Upper lobe of left lung (tissue), 6 donors: ENCODE data around the gene DZIP1. TPM values are rescaled to one million over a fixed set of nuclear protein-coding genes. Genes with fewer than 3 reads are reported as not detected.
A peak's percentile ranks its signal among the peaks of the same experiment; 100 is the strongest.
"Not testable (repeated sequence)": the region's sequence is repeated elsewhere in the genome, so short reads cannot be mapped to it uniquely, and the experiment has no call there.

Experiments used
- ATAC-seq, 2 donors: fragments of 200-7000 bp; cut with Tn5 transposase; one replicate each; pipeline ENCODE4 v1.9.1; 2022; ENCODE audit warnings: mild to moderate bottlenecking in 2 of 2, moderate library complexity in 2 of 2; ENCODE audit not compliant: low FRiP score in 2 of 2
- DNase-seq, 2 donors: peaks; one replicate each; pipeline ENCODE4 v3.0.0-alpha.2; 2019 to 2020
- H3K27ac ChIP-seq, 4 donors: fragments of 200-600 bp; sonication (generic); one replicate each; pipeline ENCODE4 v1.5.1; 2016 to 2019
- H3K27me3 ChIP-seq, 4 donors: fragments of 200-600 bp; sonication (generic); one replicate each; pipeline ENCODE4 v1.5.1; 2017 to 2019
- H3K36me3 ChIP-seq, 4 donors: fragments of 200-600 bp; sonication (generic); one replicate each; pipeline ENCODE4 v1.5.1; 2016 to 2019
- H3K4me1 ChIP-seq, 4 donors: fragments of 200-600 bp; sonication (generic); one replicate each; pipeline ENCODE4 v1.5.1; 2018 to 2019
- H3K4me3 ChIP-seq, 4 donors: fragments of 200-600 bp; sonication (generic); one replicate each; pipeline ENCODE4 v1.5.1; 2017 to 2019; ENCODE audit warnings: mild to moderate bottlenecking in 2 of 4, moderate library complexity in 1 of 4
- H3K9me3 ChIP-seq, 4 donors: fragments of 200-600 bp; sonication (generic); one replicate each; pipeline ENCODE4 v1.5.1; 2018 to 2019
- EP300 ChIP-seq, 4 donors: sonication (generic); formaldehyde crosslinking; IDR thresholded peaks; one replicate each; pipeline ENCODE4 v1.5.1; 2017; ENCODE audit warnings: antibody characterized with exemption in 4 of 4, control low read depth in 2 of 4
- POLR2A ChIP-seq, 4 donors: fragments of 450-650 bp; IDR thresholded peaks; one replicate each; pipeline ENCODE4 v1.5.1; 2016 to 2017; ENCODE audit warnings: antibody characterized with exemption in 4 of 4, mild to moderate bottlenecking in 2 of 4
- POLR2AphosphoS5 ChIP-seq, 2 donors: sonication (generic); formaldehyde crosslinking; IDR thresholded peaks; one replicate each; pipeline ENCODE4 v1.5.1; 2017; ENCODE audit warnings: antibody characterized with exemption in 2 of 2
- WGBS, 2 donors: methylation state at CpG; one replicate each; pipeline ENCODE4 v1.1.5; 2017 to 2018; 5-methylcytosine and 5-hydroxymethylcytosine counted together
- total RNA-seq, 6 donors: library from RNA; depleted of rRNA in 4 of 6; stranded (reverse); fragments of >200 nt in 4 of 6; gene quantifications; one replicate each; pipeline versions ENCODE4 v1.1.0 to v1.2.1, GENCODE V29; 2016 to 2021
- TF ChIP-seq, protein P1 (sequence below), 6 experiments: fragments of 450-650 bp in 4 of 6; fragments of 200-600 bp in 2 of 6; sonication (generic) in 2 of 6; IDR thresholded peaks; one replicate each; pipeline ENCODE4 v1.5.1; 2016 to 2019; ENCODE audit warnings: antibody characterized with exemption in 6 of 6
- donor health status: DM: no; HTN: no; CAD: no; lungs with moderate emphysema.
- donor health status: DM: no; HTN: yes; CAD: no; lungs with severe emphysema.

Gene DZIP1
- total RNA-seq, 6 donors from 2014 or later = 4.8 to 18.4 (median 8.7) TPM

DNA sequence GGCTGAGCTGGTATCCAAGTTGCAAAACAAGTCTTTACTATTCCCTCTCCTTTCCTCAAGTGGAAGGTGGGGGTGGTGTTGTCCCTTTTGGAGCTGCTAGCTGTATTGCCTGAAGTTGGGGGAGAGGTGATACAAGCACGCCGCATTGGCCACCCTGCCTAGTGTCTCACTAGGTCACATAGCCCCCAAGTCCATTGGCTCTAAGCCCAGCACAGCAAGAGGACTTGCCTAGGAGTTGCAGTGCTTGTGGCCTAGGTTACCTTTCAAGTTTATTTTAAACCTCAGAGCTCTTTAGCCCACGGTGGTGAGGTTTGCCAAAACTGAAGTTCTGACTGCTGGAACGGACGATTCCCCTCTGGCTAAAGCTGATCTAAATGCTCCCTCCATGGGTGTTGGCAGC lies 27.1 kb upstream of the DZIP1 start:
- peaks cover 29 to 54% (median 51%) of the 10 kb centered on the region in 4 donors for H3K9me3 ChIP-seq
- ATAC-seq = no peak
- no peaks in the 10 kb centered on the region for H3K27me3 ChIP-seq
- no peak overlapping the region for H3K27ac ChIP-seq
- TF ChIP-seq, protein P1, sequence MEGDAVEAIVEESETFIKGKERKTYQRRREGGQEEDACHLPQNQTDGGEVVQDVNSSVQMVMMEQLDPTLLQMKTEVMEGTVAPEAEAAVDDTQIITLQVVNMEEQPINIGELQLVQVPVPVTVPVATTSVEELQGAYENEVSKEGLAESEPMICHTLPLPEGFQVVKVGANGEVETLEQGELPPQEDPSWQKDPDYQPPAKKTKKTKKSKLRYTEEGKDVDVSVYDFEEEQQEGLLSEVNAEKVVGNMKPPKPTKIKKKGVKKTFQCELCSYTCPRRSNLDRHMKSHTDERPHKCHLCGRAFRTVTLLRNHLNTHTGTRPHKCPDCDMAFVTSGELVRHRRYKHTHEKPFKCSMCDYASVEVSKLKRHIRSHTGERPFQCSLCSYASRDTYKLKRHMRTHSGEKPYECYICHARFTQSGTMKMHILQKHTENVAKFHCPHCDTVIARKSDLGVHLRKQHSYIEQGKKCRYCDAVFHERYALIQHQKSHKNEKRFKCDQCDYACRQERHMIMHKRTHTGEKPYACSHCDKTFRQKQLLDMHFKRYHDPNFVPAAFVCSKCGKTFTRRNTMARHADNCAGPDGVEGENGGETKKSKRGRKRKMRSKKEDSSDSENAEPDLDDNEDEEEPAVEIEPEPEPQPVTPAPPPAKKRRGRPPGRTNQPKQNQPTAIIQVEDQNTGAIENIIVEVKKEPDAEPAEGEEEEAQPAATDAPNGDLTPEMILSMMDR (IDR thresholded peaks at IDR 0.05) = no peak
- TF ChIP-seq EP300 (IDR thresholded peaks at IDR 0.05) = no peak
- TF ChIP-seq POLR2A (IDR thresholded peaks at IDR 0.05) = no peak
- no peak for TF ChIP-seq POLR2AphosphoS5 (IDR thresholded peaks at IDR 0.05)
- H3K36me3 ChIP-seq = no peaks in the 10 kb centered on the region
- H3K4me3 ChIP-seq = no peak overlapping the region
- H3K4me1 ChIP-seq = peaks cover 6 to 20% (median 8%) of the 10 kb centered on the region in 4 donors
- no peak for DNase-seq
- WGBS, 2 donors = 88 to 100% methylated on average over 5 of the region's 5 CpGs

DNA sequence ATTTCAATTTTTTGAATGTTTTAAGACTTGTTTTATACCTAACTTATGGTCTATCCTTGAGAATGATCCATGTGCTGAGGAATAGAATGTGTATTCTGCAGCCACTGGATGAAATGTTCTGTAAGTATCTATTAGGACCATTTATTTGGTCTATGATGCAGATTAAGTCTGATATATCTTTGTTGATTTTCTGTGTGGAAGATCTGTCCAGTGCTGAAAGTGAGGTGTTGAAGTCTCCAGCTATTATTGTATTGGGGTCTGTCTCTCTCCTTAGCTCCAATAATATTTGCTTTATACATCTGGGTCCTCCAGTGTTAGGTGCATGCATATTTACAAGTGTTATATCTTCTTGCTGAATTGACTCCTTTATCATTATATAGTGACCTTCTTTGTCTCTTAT lies 22.7 kb upstream of the DZIP1 start:
- H3K36me3 ChIP-seq, H3K27ac ChIP-seq, H3K27me3 ChIP-seq, H3K4me1 ChIP-seq, H3K4me3 ChIP-seq, ATAC-seq, DNase-seq: not testable (repeated sequence)
- peaks cover 46 to 81% (median 68%) of the 10 kb centered on the region in 4 donors for H3K9me3 ChIP-seq

DNA sequence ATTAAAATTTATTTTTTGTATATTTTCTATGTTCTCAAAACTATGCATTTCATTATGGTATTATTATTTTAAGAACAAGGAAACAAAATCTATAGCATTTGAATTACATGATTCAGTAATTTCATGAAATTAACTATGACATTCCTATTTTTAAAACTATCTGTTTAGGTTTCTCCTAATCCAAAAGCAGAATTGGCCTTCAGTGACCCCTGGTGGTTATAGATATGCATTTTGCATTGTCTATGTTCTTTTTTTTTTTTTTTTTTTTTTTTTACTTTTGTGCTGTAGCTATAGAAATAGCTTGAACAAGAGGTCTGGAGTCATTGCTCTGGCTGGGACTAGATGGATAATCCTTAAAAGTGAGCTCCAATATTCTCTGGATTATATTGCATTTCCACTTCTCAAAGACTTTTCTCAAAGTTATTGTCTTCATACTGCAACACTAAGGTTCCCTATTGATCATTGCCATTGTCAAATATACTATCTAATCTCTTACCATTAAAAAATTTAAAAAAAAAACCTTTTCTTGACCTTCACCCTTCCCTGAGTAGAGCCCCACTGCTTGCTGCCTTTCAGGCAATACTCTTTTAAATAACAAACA lies 16.6 kb upstream of the DZIP1 start:
- ATAC-seq = no peak
- no peak for TF ChIP-seq EP300 (IDR thresholded peaks at IDR 0.05)
- no peak for TF ChIP-seq POLR2AphosphoS5 (IDR thresholded peaks at IDR 0.05)
- no peak for TF ChIP-seq POLR2A (IDR thresholded peaks at IDR 0.05)
- TF ChIP-seq, protein P1 (IDR thresholded peaks at IDR 0.05) = peak in 4 of 6 experiments; percentile 20 to 37 (median 30)
- Histone ChIP-seq H3K36me3 (no peaks in the 10 kb centered on the region), H3K4me1 (no peaks in the 10 kb centered on the region), H3K27me3 (no peaks in the 10 kb centered on the region), H3K27ac (no peak overlapping the region), H3K9me3 (peaks cover 6 to 23% (median 15%) of the 10 kb centered on the region in 4 donors), H3K4me3 (no peak overlapping the region)
- DNase-seq = no peak

DNA sequence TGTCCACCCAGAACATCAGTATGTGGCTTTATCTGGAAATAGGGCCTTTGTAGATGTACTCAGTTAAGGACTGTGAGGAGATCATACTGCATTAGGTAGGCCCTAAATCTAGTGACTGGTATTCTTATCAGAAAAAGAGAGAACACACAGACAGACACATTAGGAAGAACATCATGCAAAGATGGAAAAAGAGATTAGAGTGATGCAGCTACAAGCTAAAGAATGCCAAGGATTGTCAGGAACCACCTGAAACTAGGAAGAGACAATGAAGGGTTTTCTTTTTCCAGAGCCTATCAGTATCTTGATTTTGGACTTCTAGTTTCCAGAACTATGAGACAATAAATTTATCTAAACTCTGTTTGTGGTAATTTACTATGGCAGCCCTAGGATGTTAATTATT lies 15.0 kb upstream of the DZIP1 start:
- Histone ChIP-seq H3K36me3 (no peaks in the 10 kb centered on the region), H3K4me1 (no peaks in the 10 kb centered on the region), H3K4me3 (no peak overlapping the region), H3K9me3 (peaks cover 0 to 7% (median 2%) of the 10 kb centered on the region in 4 donors), H3K27me3 (no peaks in the 10 kb centered on the region), H3K27ac (no peak overlapping the region)
- TF ChIP-seq, protein P1 (IDR thresholded peaks at IDR 0.05) = no peak
- TF ChIP-seq POLR2A (IDR thresholded peaks at IDR 0.05) = no peak
- no peak for TF ChIP-seq POLR2AphosphoS5 (IDR thresholded peaks at IDR 0.05)
- no peak for TF ChIP-seq EP300 (IDR thresholded peaks at IDR 0.05)
- ATAC-seq (no peak), DNase-seq (no peak)

DNA sequence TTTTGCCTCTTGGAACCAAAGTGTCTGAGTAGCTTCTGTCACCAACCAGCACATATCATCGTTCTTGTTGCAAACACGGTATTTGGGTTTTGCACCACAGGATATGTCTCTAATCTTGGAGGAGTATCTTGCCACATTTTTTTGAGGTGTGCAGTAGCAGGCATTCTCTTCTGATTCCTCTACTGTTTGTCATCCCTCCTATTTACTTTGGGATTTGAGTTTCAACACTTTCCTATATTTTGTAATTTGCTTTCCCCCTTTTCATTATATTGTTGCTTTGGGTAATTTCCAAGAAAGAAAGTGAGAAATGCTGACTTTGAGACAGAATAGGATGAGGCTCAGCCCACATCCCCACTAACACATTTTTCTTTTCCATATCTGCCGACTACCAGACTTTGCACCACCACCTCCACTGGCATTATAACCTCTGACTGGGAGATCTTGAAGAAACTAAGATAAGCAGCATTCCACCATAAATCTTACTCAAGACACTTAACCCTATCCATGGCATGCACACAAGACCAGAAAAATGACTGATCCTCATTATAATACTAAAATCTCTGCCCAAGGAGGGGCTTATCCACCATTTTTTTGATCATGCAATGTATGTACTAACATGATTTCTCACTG lies 12.0 kb upstream of the DZIP1 start:
- Histone ChIP-seq H3K9me3 (no peaks in the 10 kb centered on the region), H3K27me3 (no peaks in the 10 kb centered on the region), H3K27ac (no peak overlapping the region), H3K4me3 (no peak overlapping the region), H3K4me1 (no peaks in the 10 kb centered on the region), H3K36me3 (no peaks in the 10 kb centered on the region)
- 66 to 70% methylated on average over 3 of the region's 3 CpGs for WGBS, 2 donors
- DNase-seq (no peak), ATAC-seq (no peak)
- no peak for TF ChIP-seq POLR2AphosphoS5 (IDR thresholded peaks at IDR 0.05)
- TF ChIP-seq, protein P1 (IDR thresholded peaks at IDR 0.05) = no peak
- TF ChIP-seq EP300 (IDR thresholded peaks at IDR 0.05) = no peak
- no peak for TF ChIP-seq POLR2A (IDR thresholded peaks at IDR 0.05)
